Fibroblast of skin of right quadriceps (primary cell): ENCODE results near the gene FNDC3B.
A peak's percentile ranks its signal among the peaks of the same experiment; 100 is the strongest.

Experiments
- DNase-seq: peaks from one replicate; pipeline ENCODE4 v3.0.0-alpha.2; 2013

Gene FNDC3B

DNA sequence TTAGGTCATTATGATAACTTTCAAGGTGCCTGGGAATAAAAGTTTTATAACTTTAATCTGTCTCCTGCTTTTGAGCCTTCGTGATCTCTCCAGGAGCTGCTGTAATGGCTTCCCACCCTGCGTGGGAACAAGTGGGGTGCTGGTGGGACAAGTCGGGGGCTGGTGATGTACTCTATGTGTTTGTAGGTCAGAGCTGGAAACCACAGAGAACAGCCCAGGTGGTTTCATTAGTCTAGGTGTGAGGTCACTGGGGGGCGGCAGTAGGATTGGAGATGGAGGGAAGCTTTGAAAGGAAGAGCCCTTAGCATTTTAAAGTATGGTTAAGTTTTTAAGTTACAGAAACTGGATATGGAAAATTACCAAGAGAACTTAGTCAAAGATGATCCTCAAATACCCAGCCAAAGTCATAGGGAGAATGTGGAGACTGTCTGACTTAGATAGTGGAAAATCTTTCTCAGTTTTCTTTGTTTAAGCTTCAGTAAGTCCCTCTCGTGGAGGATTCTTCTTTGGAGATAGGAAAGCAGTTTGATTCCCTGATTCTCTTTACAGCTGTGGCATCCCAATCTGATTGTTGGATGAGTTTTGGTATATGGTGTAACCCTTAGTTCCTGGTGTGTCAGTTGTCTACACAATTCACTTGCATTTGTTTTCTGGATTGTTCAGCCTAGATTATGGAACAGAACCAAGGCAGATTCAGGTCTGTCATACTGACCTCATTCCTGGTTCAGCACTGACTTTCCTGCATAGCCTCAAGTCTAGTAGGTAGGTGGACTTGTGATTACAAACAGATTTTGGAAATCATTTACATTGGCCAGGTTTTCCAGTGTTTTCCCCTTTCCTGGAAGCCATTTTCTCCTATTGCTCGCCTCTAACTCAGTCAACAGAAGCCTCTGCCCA is 115.6 kb downstream of the FNDC3B start:
- no peak for DNase-seq

DNA sequence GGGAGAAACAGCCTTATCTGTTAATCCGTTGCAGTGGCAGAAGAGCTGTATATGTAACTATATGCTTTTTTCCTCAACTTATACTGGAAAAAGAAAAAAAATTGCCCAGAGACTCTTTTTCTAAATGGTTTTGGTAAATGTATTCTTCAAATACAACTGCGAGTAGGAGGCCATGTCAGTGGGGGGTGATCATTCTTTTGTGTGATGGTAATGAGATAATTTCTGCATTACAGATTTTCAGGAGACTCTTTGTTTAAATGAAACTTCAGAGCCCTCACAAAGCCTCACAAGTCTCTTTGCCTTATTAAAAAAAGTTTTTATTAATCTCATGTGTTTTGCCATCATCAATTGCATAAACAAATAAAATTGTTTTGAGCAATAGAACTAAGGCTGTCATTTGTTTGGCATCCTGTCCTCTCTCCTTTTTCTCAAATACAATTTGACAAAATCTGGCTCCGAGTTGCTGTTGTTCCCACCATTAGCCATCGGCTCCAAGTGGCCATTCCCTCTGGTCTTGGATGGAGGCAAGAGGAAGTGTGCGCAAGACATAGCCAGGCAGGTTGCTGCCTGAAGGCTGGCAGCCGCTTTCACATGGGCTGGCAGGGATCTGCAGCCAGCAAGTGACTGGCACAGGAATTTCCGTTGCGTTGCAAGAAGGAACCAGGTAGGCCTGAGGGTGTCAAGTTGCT is 116.7 kb downstream of the FNDC3B start:
- DNase-seq: no peak

DNA sequence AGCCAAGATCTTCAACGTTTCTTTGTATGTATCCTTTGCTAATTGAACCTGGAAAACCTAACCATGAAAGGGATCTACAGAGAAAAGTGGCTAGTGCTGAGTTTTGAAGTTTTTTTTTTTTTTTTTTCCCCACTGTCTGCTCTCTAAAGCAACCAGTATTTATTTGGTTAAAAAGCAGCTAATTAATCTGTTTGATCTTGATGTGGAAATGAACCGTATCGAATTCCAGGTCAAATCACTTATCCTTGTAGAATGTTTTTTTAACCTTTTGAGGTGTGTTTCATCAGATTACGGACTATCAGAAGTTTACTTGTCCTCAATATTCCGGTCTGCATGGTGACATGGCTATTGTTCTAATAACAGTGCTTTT is 117.2 kb downstream of the FNDC3B start:
- no peak for DNase-seq

DNA sequence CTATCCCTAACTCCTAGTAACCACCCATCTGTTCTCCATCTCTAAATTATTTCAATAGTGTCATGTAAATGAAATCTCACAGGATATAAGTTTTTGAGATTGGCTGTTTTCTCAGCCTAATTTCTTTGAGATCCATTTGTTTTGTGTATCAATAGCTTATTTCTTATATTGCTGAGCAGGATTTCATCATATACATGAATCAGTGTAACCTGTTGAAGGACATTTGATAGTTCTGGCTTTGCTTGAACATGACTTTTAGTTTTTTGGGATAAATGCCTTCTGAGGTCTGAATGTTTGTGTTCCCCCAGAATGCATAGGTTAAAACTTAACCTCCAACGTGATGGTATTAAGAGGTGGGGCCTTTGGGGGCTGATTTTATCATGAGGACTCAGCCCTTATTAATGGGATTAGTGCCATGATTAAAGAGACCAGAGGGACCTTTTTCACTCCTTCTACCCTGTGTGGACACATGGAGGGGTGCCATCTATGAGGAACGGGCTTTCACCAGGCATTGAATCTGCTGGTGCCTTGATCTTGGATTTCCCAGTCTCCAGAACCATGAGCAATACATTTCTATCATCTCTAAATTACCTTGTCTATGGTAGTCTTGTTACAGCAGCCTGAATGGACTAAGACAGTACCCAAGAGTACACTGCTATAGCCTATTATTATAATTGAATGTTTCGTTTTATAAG is 118.3 kb downstream of the FNDC3B start:
- DNase-seq: no peak

DNA sequence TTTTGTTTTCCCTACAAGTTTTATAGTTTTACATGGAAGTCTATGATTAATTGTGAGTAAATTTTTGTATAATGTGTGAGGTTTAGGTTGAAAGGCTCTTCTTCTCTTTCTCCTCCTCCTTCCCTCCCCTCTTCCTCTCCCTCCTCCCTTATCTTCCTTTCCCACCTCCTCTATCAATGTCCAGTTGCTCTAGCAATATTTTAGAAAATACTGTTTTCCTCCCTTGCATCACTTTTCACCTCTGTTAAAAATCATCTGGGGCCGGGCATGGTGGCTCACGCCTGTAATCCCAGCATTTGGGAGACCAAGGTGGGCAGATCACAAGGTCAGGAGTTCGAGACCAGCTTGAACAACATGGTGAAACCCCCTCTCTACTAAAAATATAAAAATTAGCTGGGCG is 119.4 kb downstream of the FNDC3B start:
- no peak for DNase-seq

DNA sequence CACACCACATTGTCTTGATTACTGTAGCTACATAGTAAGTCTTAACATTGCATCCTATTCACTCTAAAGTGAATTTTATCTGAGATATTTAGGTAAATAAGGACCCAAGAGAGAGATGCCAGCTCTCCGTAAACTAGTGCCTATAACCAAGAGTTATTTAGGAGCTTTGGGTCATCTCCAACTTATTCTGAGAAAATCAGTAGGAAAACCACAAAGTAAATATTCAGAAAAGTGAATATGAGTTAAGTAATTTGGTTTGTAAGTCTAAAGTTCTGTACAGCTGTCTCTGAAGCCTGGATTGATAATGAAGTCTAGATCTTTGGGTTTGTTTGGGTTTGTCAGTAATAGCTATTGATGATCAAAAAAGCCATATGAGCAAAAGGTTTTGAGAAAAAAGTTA is 120.0 kb downstream of the FNDC3B start:
- peak; percentile 39 for DNase-seq

DNA sequence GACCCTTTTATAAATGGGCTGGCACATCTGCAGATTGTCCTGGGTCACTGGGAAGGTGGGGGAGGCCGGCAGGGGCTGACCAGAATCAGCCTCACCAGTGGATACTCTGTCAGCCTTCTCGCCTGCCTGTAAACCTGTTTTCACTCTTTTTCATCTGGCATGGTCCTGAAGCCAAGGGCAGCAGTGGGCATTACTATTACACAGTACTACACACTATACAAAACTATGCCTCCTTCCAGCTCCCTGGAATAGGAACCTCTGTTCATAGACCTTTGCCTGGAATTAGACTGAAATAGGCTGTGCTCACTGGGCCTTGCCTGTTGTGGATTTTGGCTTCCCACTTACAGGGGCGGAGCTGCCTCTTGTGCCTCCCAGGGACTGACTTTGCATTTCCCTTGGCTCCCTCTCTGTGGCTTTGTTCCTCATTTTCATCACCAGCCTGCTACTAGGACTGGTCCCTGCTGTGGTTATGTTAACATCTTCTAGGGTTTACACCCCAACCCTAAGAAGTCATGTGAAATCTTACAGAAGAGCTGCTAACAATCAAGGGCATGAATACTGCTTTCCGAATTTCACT is 120.7 kb downstream of the FNDC3B start:
- DNase-seq: no peak

DNA sequence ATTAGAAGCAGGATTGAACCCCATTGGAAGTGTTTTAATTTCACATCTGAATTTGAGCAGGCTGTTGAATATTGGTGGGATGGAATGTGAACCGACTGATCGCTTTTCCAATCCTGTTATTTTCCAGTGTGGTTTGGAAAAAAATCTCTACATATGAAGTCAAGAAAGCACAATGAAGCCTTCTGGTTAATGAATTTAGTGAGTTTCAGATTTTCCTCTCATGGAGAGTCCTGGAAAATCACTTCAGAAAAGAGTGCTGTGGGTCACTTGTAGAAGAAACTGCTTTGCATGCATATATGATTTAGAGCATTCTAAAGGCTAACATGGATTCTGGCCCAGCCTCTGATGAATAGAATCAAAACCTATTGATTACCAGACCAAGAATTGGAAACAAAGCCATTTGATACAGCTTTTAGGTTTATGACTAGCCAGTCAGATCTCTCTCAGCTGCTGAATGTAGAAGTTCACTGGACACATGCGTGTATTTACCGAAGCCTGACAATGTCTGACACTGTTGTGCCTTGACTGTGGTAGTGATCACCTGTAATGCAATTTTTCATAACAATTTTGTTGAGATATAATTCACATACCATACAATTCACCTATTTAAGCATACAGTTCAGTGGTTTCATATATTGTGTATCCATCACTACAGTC is 121.9 kb downstream of the FNDC3B start:
- DNase-seq: no peak

DNA sequence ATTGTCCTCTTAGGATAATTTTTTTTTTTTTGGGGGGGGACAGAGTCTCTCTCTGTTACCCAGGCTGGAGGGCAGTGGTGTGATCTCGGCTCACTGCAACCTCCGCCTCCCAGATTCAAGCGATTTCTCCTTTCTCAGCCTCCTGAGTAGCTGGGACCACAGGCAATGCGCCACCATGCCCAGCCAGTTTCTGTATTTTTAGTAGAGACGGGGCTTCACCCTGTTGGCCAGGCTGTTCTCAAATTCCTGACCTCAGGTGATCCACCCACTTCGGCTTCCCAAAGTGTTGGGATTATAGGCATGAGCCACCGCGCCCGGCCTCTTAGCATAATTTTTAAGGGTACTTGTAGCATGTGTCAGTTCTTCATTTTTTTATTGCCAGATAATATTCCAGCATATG is 122.6 kb downstream of the FNDC3B start:
- no peak for DNase-seq

DNA sequence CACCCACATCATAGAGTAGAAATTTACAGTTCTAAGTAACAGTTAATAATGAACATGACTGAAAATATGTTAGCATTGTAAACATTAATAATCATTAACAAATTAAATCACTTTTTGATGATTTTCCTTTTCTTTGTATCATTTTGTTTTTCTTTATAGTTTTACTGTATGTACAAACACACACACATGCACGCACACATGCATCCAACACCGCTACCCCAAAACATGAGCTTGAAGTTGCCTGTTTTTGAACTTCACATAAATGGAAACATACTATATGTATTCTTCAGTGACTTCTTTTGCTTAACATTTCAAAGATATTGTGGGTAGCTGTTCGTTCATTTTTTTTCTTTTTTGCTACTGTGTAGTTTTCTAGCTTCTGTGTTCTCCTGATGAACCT is 123.9 kb downstream of the FNDC3B start:
- DNase-seq: no peak

DNA sequence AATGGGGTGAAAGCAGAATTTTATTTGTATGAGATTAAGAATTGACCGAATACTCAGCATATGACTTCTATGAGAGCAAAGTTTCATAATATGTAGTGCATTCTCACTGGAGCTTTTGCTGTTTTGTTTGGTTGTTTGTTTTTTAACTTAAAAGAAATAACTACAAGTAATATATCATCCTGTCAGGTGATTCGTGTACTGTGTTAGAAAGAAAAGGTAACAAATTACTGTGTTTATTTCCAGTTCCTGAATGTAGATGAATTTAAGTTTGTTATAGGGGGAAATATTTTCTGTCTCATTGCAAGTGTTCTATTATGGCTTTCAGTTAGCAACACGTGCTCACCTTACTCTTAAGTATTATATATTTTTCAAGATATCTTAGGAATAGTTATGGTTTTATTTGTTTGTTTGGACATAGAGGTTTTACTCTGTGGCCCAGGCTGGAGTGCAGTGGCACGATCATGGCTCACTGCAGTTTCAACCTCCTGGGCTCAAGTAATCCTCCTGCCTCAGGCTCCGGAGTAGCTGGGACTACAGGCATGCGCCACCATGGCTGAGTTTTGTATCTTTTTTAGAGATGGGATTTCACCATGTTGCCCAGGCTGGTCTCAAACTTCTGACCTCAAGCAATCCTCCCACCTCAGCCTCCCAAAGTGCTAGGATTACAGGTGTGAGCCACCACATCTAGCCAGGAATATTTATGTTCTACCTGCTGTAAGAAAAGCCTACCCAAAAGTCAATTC is 125.4 kb downstream of the FNDC3B start:
- DNase-seq: no peak

DNA sequence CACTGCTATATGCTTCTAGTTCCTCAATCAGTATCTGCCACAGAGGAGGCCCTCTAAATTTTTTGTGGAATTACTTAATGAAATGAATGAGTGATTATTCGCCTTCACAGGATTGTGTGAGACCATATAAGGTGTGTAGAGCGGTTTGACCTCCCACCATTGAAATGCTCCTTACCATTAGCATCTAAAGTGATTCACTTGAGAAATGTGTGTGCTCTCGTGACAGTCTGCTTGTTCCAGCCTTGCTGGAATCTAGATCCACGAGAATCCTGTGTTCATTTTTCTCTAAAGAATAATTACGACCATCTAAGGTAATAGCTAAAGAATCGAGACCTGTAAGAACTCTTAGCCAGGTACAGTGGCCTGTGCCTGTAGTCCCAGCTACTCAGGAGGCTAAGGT is 126.9 kb downstream of the FNDC3B start:
- DNase-seq: no peak

DNA sequence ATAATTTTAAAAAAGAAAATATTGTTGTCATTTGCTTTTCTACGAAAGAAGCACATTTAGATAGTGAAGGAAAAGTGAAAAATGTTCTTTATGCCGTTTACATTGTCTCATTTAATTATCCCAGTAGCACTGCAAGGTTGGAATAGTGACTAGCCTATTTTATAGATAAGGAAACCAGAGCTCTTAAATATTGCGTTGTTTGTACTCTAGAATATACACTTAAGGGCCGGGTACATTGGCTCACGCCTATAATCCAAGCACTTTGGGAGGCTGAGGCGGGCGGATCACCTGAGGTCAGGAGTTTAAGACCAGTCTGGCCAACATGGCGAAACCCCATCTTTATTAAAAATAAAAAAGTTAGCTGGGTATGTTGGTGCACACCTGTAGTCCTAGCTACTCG is 127.5 kb downstream of the FNDC3B start:
- DNase-seq: no peak

DNA sequence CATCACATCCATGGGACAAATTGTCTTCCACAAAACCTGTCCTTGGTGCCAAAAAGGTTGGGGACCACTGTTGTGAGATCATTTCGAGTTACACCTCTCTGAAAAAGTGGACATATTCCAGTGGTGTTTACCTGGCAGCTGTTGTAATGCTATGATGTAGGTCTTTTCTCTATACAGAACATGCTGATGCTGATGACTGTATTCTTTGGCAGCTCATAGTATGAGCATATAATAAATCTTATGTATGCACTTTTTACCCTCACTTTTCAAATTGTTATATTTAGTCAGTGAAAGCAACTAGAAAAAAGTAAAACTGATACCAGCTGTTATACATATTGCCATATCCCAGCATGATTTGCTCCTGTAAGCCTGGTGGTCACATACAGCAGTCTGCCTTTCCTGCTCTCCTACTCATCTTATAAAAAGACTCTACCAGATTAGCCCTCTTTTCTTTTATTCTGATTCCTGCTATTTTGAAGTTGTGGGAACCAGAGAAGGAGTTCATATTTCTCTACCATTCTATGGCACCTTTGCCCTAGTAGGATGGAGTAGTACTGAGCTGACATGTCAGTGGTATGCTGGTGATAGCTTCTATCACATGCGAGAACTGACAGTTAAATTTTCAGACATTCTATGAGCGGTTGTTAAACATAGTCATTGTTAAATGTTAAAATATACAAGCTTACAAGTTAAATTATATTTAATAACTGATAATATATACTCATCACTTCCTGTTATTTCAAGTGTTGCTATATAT is 128.7 kb downstream of the FNDC3B start:
- peak; percentile 44 for DNase-seq

DNA sequence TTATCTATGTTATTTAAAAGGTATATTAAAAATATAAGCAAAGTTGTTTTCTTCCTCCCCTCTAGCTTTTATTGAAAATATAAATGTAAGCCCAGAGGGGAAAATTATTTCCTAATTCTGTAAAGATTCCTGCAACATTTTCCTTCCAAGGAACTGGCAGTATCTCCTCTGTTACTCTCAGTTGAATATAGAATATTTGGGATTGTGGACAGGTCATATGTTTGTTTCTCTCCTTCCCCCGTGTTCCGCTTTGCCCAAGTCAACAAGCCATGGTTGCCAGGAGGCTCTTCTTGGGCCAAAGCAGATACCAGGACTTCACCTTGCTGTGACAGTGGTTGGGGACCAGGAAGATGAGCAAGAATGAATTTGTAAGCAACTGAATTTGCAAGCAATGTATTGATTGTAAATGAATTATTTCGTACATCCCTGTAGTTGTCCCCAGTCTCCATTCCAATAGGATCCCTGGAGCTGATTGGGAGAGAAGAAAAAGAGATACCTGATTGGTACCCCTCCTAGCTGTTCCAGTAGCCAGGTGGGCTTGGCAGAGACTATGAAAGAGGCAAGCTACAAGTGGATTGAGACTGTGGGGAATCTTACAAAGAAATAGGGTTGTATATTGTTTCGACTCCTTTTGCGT is 130.8 kb downstream of the FNDC3B start:
- DNase-seq: no peak

DNA sequence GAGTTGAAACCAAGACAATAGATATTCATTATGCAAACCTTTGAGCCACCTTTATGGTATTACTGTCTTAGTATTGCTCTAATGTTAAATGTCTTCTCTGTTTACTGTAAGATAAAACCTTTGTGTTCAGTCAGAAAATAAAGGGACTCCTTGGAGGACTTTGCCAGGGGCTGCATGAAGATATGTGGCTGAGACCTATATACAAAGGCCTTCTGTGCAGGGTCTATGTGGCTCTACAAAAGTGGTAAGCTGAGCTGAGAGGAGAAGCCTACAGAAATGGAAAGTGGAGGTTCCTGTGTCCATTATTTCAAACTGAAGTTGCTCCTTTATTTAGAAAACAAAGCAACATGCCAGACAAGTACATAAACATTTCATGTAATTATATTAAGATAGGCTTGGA is 131.5 kb downstream of the FNDC3B start:
- DNase-seq: no peak

DNA sequence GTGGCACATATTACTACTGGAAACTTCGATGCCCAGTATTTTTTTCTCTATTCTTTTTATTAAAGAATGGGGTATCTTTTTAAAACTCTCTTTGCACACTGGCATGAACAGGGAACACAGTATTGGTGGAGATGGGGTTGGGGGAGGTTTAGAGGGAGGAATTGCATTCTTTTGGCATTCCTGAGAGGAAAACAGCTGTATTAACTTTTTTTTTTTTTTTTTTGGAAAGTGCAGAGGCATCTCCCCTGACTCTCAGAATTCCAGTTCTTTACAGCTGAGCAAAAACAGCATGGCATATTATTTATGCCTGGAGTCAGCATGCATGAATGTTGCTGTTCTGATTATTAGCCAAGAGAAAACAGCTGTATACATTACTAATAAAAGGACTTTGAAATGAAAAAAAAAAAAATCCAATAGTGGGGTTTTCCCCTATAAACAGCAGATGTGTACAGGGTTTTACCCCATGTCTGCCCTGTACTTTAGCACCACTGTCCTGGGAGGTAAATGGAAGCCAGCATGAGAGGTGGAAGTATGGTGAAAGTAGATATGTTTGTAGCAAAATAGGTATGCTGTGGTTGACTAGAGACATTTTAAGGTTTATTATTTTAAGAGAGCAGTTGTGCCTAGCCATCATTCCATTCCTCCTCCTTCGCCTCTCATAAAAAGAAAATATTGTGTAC is 132.2 kb downstream of the FNDC3B start:
- DNase-seq: peak; percentile 45

DNA sequence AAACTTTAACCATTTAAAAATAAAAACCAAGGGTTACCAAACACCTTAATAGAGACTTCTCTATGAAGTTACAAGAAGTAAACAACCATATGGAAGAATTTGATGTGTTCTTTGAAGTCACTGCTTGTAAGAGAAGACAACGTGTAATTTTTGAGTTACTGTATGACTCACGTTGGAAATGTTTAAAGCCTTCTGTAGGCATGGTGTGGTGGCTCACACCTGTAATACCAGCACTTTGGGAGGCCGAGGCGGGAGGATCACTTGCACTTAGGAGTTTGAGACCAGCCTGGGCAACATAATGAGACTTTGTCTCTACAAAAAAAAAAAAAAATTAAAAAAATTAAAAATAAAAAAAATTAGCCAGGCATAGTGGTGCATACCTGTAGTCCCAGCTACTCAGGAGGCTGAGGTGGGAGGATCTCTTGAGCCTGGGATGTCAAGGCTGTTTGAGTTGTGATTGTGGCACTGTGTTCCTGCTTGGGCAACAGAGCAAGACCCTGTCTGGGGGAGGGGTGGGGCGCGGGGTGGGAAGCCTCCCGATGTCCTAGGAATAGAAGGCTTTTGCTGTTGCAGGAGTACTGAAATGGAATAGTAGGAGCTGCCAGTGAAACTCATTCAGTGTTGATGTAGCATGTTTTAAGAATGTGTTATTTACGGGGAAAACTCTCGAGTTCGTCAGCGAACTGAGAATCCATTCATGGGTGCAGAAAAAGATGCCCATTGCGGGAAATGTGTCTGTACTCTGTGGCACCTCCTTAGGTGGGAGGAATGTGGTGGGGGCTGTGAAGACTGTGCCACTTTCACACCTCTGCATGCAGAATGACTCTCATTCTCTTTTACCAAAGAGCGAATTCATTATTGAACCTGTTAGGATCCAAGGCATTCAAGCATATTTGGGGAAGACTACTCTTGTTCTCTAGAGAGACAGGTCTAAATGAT is 134.2 kb downstream of the FNDC3B start:
- no peak for DNase-seq
